Measurements from ENCODE around the gene PTDSS2. TPM values are rescaled to one million over a fixed set of nuclear protein-coding genes. Genes with fewer than 3 reads are reported as not detected.

The PTDSS2 gene
- total RNA-seq, 1 experiment from 2014 or later = 49.5 TPM

DNA sequence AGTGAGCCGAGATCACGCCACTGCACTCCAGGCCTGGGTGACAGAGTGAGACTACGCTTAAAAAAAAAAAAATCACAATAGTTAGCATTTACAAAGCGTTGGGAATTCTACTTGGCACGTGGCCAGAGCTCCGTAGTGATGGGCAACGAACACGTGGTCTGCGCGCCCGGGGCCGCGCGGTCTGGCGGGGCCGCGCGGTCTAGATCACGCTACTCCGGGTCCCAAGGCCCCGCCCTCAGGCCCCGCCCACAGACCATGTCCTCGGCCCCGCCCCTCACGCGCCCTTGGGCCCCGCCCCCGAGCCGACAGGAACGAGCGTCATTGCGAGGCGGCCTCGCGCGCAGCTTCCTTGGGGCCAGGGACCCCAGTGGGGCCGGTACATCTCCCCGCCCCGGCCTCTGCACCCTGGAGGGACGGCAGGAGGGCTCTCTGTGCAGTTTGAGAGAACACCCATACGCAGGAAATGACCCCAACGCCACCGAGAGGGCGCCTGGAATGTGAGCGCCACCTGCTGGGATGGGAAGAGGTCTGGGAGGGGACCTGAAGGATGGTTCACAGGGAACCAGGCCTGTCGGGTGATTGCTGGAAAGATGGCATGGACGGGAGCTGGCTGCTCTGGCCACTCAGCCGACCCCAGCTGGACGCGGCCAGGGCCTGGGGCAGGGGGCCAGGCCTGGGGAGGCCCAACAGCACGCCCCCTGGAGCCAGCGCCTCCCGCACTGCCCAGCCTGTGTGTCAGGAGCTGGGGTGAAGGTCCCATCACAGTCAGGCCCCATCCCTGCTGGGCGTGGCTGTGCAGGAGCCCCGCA lies 2.0 kb upstream of the PTDSS2 start (continued):
- TF ChIP-seq, protein P1, sequence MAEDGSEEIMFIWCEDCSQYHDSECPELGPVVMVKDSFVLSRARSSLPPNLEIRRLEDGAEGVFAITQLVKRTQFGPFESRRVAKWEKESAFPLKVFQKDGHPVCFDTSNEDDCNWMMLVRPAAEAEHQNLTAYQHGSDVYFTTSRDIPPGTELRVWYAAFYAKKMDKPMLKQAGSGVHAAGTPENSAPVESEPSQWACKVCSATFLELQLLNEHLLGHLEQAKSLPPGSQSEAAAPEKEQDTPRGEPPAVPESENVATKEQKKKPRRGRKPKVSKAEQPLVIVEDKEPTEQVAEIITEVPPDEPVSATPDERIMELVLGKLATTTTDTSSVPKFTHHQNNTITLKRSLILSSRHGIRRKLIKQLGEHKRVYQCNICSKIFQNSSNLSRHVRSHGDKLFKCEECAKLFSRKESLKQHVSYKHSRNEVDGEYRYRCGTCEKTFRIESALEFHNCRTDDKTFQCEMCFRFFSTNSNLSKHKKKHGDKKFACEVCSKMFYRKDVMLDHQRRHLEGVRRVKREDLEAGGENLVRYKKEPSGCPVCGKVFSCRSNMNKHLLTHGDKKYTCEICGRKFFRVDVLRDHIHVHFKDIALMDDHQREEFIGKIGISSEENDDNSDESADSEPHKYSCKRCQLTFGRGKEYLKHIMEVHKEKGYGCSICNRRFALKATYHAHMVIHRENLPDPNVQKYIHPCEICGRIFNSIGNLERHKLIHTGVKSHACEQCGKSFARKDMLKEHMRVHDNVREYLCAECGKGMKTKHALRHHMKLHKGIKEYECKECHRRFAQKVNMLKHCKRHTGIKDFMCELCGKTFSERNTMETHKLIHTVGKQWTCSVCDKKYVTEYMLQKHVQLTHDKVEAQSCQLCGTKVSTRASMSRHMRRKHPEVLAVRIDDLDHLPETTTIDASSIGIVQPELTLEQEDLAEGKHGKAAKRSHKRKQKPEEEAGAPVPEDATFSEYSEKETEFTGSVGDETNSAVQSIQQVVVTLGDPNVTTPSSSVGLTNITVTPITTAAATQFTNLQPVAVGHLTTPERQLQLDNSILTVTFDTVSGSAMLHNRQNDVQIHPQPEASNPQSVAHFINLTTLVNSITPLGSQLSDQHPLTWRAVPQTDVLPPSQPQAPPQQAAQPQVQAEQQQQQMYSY (CRISPR knock-in tag; IDR thresholded peaks at IDR 0.05) = 0 out of 2 replicates have a peak, but pooled peaks have one; percentile 11
- TF ChIP-seq SMAD3 (CRISPR knock-in tag; IDR thresholded peaks at IDR 0.05; ENCODE audit: borderline replicate concordance) (0 out of 2 replicates have a peak, but pooled peaks have one; percentile 12), SP1 (CRISPR knock-in tag; conservative IDR thresholded peaks at IDR 0.05) (peak; percentile 87), HMGXB4 (CRISPR knock-in tag; IDR thresholded peaks at IDR 0.05) (peak; percentile 70), FOXK1 (CRISPR knock-in tag; IDR thresholded peaks at IDR 0.05) (peak; percentile 30; the same call in 1 of the 2 replicates), TP53 (CRISPR knock-in tag; IDR thresholded peaks at IDR 0.05) (peak; percentile 73; the same call in 1 of the 2 replicates), USF2 (CRISPR knock-in tag; IDR thresholded peaks at IDR 0.05) (peak; percentile 87), ZNF121 (CRISPR knock-in tag; IDR thresholded peaks at IDR 0.05) (peak; percentile 87), FOXP4 (CRISPR knock-in tag; IDR thresholded peaks at IDR 0.05) (peak; percentile 43; the same call in 1 of the 2 replicates)

- POLR2A ChIA-PET = no interaction called here
- DNase-seq (ENCODE audit: low spot score) (peak; percentile 59), ATAC-seq (no peak)
- Mint-ChIP-seq H3K4me1 (peaks cover 28% of the 10 kb centered on the region), H3K27me3 (ENCODE audit: low read depth) (peaks cover 3% of the 10 kb centered on the region; the same call in 1 of the 2 replicates), H3K36me3 (peaks cover 19% of the 10 kb centered on the region; the same call in 1 of the 2 replicates), H3K4me3 (peak overlapping the region; percentile 99), H3K27ac (peak overlapping the region; percentile 86), H3K9me3 (no peaks in the 10 kb centered on the region)
- TF ChIP-seq ZNF138 (CRISPR knock-in tag; conservative IDR thresholded peaks at IDR 0.05) = no peak
- 0 out of 2 replicates have a peak, but pooled peaks have one; percentile 20 for TF ChIP-seq GABPB1 (CRISPR knock-in tag; IDR thresholded peaks at IDR 0.05)
- 0 out of 2 replicates have a peak, but pooled peaks have one; percentile 15 for TF ChIP-seq HMGXB4 (CRISPR knock-in tag; IDR thresholded peaks at IDR 0.05)
- CTCF ChIA-PET = interaction anchor here (0.6 to 5.9 kb wide), 7 partner anchors 11 to 200 kb away, joined by 3 to 71 read pairs (median 8); no protein-coding TSS in a partner anchor
Measured at GRCh38 chr11:450809-451451, 851 bp downstream of the PTDSS2 start.
